GM21447 (cell line): ENCODE results near the gene MRPS21.

Source experiments
- ATAC-seq: cut with Tn5 transposase; IDR thresholded peaks from one replicate; pipeline ENCODE4 v1.9.1; 2021; ENCODE audit not compliant: unreplicated experiment

The MRPS21 gene

DNA sequence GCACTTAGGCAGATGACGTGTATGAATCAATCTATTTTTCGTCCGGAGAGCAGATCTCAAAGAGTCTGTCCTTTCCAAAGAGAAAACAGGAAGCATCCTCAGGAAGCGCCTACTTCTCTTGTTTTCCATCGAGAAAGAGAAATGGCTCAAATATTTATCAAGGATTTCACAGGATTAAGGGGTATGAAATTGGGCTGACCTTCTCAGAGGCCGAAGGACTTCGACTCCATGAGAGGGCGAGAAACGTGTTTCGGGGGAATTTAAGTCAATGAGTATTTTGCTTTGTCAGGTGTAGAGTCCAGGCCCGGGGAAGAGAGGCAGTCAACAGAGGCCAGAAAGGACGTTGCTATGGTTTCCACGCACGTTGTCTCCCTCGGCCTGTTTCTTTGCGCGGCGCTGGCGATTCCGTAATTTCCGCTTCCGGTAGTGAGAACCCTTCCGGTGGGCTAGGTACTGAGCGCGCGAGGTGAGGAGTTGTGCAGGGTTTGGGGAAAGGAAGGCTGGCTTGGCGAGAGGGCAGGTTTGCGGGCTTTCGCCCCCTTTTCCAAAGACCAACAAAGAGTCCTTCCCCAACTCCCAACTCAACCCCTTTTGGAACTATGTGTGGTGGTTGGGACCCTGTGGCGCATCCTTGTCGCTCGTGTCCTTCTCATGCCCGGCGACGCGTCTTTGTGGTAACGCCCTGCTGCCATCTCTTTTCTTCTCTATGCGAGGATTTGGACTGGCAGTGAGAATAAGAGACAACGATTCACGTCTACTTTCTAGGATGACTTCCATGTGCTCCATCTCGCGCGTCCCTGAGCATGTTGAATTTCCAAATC, at the start of gene MRPS21:
Gene MRPS21 (plus strand): TSS at position 429 of the 821 bp plus-strand sequence. CDS start 506 bp downstream, outside the sequence.
- ATAC-seq, result peak; percentile 99

DNA sequence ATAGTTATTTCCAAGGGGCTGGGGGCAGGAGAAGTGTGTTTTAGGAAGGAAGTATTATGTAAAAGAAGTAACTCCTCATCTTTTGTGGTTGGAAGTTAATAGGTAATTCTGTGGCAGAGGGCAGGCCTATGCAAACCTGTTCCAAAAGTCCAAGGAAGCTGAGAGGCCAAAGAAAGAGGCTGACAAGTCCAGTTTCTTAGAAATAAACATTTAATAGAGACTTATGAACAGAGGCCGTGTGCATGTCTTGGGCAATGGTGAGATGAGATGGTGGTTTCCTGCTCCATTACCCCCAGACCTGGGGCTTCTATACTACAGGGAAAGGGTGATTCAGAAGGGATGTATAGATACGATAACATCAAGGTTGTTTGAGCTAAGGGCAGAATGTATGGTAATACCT, 43.7 kb upstream of the MRPS21 start:
- no peak for ATAC-seq

DNA sequence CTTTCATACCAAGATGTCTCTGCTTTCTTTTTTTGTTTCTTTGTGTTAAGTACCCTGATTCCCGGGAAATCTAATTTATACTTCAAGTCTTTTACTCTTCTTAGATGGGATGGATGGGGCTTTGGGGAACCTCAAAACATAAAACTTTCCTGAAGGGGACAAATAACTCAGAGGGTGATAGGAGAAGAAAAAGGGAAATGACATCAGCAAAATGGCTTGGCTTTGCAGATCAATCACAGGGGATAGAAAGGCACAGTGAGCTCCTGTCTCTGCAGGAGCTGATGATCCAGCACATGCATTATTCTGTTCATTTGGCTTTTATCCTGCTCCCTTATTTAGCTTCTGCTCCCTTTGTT, 37.5 kb upstream of the MRPS21 start:
- no peak for ATAC-seq

DNA sequence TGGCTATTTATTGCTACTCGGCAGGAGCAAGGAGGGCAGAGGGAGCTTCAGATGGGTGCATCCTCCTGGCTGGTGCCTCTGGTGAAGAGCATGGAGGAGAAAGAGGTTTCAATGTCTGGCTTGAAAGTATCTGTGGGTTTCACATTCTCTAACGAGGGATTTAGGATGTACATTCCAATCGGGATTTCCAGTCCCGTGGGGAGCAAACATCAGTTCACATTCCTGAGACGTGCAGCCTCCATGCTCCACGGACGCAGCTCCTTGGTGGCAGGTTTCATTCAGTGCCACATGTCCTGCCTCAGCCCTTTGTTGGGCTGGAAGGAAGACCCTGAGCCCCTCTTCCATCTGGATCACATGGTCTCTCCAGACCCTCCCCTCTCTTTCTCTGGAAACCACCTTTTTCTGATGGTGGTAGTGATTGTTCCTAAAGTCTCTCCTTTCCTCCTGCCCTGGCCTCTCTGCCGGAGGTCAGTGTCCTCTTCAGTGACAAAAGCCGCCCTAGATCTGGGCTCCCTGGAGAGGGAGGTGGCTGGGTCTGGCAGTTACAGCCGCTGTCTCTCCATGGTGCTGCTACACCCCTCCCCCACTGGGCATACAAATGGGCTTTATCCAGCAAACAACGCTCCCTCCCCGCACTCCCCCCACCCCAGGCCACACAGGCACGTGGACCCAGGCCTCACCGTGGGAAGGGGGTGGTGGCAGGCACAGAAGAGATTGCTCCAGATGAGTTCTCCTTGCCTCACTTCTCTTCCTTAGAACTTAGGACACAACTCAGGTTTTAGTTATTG, 36.9 kb upstream of the MRPS21 start:
- ATAC-seq, result no peak

DNA sequence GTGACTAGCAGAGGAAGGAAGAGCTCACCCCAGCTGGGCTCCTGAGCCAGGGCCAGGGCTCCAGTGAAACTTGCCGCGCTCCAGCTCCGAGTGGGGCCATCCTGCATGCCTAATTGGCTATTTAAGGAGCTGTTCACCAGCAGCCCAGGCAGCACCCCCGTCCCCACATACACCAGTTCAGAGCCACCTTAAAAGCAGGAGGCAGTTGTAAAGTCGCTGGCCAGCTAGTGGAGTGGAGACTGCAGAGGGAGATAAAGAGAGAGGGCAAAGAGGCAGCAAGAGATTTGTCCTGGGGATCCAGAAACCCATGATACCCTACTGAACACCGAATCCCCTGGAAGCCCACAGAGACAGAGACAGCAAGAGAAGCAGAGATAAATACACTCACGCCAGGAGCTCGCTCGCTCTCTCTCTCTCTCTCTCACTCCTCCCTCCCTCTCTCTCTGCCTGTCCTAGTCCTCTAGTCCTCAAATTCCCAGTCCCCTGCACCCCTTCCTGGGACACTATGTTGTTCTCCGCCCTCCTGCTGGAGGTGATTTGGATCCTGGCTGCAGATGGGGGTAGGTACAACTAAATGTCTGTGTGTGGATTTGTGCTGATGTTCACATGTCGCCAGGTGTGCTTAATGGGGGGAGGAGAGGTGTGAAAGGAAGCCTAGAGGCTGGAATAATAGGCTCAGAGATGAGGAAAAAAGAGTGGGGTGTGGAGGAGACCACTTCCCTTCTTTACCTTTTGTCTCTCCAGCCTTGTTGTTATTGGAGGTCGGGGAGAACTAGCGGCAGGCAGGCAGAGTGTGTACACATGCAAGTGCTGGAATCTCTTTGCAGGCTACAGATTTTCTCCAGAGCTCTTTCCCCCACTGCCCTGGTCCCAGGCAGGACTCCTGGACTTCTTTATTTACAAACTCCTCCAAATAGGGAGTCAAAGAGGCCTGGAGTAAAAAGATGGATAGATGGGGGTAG, 35.8 kb upstream of the MRPS21 start, which contains the start of gene CA14:
Gene CA14 (plus strand): TSS at position 151 of the 962 bp plus-strand sequence. CDS start 355 bp downstream, at position 506.
- ATAC-seq, result no peak

DNA sequence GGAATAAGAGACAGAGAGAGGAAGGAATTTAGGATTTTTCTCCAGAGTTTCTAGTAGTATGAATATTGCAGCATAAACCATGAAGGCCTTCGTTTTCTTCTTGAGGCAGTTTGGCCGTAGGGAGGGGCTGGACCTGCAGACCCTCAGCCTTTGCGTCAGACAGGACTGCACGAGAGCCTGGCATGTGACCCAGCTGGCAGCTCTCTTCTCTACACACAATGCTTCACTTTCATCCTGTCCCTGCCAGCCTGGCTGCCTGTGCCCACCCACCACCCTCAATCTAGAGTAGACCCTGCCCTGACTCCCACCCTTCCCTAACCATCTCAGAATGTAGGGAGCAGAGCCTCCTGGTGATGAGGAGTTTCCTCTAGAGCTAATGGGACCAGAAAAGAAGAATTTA, 34.4 kb upstream of the MRPS21 start:
- ATAC-seq, result no peak

DNA sequence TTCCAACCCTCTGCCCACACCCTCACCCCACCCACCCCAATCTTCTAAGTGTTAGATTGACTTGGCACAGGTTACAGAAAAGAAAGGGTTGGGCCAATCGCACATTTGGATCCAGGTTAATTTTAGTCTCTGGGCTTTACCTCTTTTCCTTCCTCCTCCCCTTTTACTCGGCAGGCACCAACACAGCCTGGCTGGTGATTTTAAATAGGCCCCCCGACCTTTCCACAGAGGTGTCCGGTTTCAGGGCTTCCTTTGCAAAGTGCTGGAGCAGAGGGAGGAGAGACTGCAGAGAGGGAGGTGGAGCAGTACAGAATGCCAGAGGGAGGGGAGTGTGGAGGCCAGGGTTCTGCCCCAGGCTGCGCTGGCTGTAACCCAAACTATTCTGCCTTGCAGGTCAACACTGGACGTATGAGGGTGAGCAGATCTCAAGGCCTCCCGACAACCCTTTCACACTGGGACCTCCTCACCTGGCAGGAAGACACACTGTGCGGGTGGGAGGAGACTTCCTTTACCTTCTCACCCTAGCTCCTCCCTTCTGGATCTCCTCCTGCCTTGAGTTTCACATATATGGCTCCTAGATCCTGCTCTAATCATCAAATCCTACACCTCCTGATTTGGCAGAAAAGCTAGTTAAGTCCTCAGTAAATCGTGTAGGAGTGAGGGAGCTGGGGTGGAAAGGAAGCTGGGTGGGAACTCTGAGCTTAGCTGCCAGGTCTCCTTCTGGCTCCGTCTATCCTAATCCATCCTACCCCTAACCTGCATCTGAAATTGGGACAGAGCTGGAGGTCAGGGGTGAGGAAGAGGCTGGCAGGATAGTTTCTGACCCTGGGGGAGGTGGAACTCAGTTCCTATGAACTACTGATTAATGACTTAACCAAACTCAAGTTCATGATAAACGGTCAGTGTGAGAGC, 33.6 kb upstream of the MRPS21 start:
- ATAC-seq, result no peak

DNA sequence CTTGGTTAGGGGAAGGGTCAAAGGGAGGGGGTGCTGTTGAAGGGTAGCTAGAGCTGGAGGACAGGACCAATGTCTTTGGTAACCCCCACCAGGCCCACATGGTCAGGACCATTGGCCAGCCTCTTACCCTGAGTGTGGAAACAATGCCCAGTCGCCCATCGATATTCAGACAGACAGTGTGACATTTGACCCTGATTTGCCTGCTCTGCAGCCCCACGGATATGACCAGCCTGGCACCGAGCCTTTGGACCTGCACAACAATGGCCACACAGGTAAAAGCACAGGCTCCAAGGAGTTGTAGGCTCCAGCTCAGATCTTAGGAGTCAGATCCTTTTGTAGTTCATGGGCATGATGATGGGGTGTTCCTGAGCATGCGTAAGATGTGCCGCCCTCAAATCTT, 32.3 kb upstream of the MRPS21 start:
- ATAC-seq, result no peak

DNA sequence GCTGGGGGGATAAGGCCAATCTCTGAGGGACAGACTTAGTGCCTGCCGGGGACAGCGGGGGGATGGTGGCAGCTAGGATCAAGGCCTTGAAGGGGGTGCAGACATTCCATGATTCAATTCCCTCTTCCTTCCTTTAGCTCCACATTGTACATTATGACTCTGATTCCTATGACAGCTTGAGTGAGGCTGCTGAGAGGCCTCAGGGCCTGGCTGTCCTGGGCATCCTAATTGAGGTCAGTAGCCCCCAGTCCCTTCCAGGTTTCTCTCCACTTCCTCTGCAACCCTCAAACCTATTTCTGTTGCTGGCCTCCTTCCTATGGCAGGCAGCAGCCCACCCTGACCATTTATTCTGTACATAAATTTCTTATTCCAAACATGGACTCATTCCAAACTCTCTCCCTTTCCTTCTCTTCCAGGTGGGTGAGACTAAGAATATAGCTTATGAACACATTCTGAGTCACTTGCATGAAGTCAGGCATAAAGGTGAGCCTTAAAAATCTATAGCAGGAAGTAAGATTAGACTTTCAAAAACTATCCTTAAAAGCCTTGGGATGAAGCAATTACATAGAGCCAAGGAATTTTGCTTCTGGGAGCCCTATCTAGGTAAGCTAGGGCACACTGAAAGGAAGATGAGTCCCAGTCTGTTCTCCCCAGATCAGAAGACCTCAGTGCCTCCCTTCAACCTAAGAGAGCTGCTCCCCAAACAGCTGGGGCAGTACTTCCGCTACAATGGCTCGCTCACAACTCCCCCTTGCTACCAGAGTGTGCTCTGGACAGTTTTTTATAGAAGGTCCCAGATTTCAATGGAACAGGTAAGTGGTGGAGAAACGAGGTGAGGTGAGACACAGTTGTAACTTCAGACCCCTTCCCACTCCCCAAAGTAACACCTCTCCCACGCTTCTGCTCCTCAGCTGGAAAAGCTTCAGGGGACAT, 31.0 kb upstream of the MRPS21 start:
- ATAC-seq, result no peak

DNA sequence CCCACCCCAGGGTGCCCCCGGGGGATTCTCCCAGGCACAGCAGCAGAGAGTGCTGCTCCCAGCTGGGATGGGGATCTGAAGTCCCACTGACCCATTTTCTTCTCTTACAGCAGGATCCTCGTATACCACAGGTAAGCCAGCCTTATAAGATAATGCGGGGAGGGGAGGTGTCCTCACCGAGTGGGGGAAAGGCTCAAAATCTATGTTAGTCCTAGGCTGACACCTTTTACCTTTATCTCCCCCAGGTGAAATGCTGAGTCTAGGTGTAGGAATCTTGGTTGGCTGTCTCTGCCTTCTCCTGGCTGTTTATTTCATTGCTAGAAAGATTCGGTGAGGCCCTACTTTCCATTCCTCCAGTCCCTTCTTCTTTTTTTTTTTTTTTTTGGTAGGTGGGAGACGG, 30.1 kb upstream of the MRPS21 start:
- ATAC-seq, result no peak

DNA sequence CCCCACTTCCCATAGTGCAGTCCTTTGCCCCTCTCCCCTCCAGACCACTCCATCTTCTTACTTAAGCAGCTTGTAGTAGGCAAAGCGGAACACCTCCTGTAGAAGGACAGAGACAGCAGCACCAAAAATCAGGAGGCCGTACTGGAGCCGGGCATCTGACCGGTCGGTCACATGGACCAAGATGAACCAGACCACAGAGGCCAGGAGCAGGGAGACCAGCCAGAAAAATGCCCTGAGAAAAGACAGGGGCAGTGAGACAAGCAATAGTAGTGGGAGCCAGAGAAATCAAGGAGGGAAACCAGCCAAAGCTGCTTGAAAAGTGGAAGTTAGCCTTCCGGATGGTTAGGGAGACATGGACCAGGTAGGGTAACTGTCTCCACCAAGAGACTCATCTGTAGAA, 25.8 kb upstream of the MRPS21 start:
- no peak for ATAC-seq

DNA sequence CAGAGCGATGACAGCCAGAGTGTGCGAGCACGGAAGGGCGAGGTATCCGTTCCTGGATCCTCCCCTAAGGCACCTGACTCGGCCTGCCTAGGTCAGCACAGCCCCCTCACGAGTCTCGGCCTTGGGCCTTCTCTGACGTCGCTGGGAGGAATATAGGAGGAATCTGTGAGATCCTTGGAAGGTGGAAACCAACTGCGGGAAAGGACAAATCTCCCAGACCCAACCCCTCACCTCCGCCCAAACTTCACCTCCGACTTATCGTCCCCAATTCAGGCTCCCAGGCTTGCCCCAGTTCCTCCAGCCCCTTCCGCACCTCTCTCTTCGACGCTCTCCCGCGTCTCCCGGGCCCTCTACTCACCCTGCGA, 25.3 kb upstream of the MRPS21 start:
- ATAC-seq, result peak; percentile 11

DNA sequence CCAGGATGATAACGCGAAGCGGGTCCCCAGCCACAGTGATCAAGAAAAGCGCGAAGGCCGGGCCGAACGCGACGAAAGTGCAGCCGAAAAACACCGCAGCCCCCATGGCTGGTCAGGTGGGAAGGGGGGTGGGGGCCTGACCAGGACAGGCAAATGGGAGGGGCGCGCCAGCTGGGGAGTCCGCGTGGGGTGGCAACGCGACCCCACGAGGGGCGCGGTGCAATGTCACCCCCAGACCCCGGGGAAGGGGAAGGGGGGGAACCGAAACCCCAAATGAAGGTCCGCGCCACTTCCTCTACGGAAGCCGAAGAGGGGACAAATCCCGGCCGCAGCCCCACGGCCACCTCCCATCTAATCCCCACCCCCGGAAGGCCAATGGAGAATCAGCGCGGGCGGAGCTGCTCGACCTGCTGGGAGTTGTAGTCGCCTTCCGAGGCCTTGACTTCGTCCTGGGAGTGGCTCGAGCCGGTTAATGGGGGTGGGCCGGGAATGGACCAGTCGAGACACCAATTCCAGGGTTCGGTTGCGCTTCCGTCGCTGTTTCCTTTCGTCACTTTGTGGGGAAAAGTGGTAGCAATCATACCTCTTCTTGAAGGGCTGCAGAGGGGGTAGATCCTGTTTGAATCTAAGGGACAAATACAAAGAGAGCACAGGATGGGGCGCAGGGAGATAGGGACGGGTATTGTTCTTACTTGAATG, 24.8 kb upstream of the MRPS21 start, which contains the start of gene APH1A:
Gene APH1A (minus strand): TSS at position 312 of the 699 bp plus-strand sequence. CDS start 206 bp downstream, at position 106.
- ATAC-seq, result peak; percentile 88

DNA sequence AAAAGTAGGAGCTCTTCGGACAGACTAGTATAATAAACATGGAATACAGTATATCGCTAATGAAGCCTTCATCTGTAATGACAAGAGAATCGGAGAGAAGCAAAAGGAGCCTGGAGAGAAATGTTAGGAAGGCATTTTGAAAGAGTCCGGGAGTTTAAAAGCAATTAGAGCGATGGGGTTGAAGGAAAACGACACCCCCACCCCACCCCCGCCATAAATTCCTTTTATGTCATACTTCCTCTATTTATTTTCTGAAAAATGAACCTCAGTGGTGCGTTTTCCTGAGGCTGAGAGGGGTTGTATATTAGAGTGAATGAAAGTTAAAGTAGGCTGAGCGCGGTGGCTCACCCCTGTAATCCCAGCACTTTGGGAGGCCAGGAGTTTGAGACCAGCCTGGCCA, 24.2 kb upstream of the MRPS21 start:
- ATAC-seq, result no peak

DNA sequence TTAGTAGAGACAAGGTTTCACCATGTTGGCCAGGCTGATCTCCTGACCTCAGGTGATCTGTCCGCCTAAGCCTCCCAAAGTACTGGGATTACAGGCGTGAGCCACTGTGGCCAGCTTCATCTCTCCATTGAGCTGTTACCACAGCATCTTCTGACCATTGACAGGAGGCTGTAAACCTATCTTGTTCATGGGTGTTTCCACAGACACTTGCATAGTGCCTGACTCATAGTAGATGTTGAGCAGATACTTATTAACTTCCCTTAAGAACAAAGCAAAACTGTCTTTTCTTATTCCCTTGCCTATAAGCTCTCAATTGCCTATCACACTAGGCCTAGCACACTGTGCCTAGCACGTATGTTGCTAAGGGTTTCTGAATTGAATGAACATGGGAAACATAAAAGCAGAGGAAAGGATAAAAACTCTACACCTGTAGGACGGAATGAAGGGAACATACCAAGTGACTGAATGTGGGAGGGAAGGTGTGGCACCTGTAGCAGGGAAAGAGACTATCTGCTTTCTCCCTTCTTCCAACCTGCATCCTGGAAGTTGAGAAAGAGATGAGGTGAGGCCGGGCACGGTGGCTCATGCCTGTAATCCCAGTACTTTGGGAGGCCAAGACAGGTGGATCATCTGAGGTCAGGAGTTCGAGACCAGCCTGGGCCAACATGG, 22.2 kb upstream of the MRPS21 start:
- no peak for ATAC-seq

DNA sequence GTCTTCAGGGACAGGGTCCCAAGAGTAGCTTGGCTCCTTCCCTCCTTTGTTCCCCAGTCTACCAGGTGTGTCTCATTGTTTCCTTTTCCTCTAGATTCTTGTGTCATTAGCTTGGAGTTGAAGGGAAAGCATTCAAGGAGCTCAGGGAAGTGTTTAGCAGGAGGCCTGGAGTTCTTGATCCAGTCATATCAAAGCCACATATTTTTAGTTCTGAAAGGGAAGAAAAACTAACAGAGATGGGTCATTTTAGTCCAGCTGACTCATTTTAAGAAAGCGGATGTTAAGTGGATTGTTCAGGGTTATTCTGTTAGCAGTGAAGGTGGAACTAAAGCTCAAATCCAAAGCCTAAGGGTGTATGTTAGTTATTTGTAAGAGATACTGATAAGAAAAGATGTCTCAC, 20.4 kb upstream of the MRPS21 start:
- ATAC-seq, result no peak

DNA sequence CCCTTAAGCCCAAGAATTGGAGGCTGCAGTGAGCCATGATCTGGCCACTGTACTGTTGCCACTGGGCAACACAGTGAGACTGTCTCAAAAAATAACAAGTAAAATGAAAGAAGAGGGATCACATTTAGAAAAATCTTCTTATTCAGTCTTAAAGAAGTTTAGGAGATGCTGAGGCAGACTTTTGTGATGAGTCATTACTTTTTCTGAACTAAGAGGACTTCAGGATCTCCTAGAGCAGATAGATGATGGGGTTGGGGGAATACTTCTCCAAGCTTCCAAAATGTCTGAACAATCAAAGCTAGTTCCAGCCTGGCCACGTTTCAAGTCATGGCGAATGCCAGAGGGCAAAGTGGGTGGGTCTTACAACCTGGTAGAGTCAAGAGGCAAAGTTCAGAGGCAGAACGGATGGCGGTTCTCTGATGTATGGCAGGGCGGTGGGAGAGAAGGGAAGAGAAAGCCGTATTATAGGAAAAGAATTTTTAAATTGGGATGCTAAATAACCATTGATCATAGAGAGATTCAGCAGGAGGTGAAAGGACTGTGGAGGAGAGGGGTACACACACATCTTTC, 13.4 kb upstream of the MRPS21 start:
- no peak for ATAC-seq
